OCI-LY1 (cell line): Measurements from ENCODE around the gene ST6GAL2.

Experiments
- CTCF ChIP-seq: fragments of 200-600 bp; sonication (generic), shearing (Covaris generic); IDR thresholded peaks from 2 replicates; pipeline ENCODE4 v1.5.1; 2017; ENCODE audit warnings: mild to moderate bottlenecking, antibody characterized with exemption, low read length, moderate library complexity, mixed read lengths
- EZH2 ChIP-seq: fragments of 200-600 bp; sonication (generic), shearing (Covaris generic); IDR thresholded peaks from 2 replicates; pipeline ENCODE4 v1.8.0; 2017; ENCODE audit warnings: borderline replicate concordance, mixed run types, mild to moderate bottlenecking, antibody characterized with exemption, low read length, moderate library complexity, mixed read lengths

- TF ChIP-seq CTCF (no peak), EZH2 (no peak)
These were observed 96.8 kb downstream of the ST6GAL2 start for GRCh38 chr2:106789185-106789584.
